Endothelial cell of umbilical vein (primary cell): Measurements from ENCODE around the gene SATB1. TPM values are rescaled to one million over a fixed set of nuclear protein-coding genes. Genes with fewer than 3 reads are reported as not detected.
"Not testable (repeated sequence)": the region's sequence is repeated elsewhere in the genome, so short reads cannot be mapped to it uniquely, and the experiment has no call there.

ENCODE experiments used
- BruUV-seq: library from RNA; stranded (reverse); fragments of 400-500 nt; replicated peaks from 2 replicates; lab custom pipeline; 2021; lab: Mats Ljungman, UMichigan
- CTCF ChIA-PET: fragments of 300-600, 350-600 bp; sonication (Branson Sonifier 250); formaldehyde crosslinking; loops from one replicate; lab custom pipeline; 2021; ENCODE audit warnings: antibody characterized with exemption, inconsistent platforms; lab: Charles Lee
- POLR2A ChIA-PET: fragments of 300-600, 350-600 bp; sonication (Branson Sonifier 250); formaldehyde crosslinking; loops from one replicate; lab custom pipeline; 2021; ENCODE audit warnings: antibody characterized with exemption, inconsistent platforms; lab: Charles Lee
- DNase-seq: peaks from one replicate; pipeline ENCODE4 v3.0.0-alpha.2; 2011; ENCODE audit warnings: low read depth, low spot score
- FAIRE-seq: peaks from 2 replicates; lab custom pipeline; 2011; peaks lifted over from hg19 to GRCh38; lab: Jason Lieb, UNC
- H2AFZ ChIP-seq: 2 replicates; pipeline ENCODE4 v1.6.0; 2012; ENCODE audit warnings: low read depth, low read length, control low read depth, inconsistent platforms
- H3K27ac ChIP-seq: 2 replicates; pipeline ENCODE4 v1.5.1; 2011; ENCODE audit warnings: low read depth, mild to moderate bottlenecking, control low read depth, low read length, moderate library complexity; ENCODE audit not compliant: insufficient read depth
- H3K27me3 ChIP-seq, 2 experiments: 2 replicates each; pipeline versions ENCODE4 v1.6.0 to v1.6.1; 2011; ENCODE audit warnings: low read length in 2 of 2, mixed read lengths in 1 of 2; ENCODE audit not compliant: control insufficient read depth in 2 of 2, insufficient read depth in 2 of 2
- H3K36me3 ChIP-seq, 2 experiments: 2 replicates in 1 of 2; 3 replicates in 1 of 2; pipeline ENCODE4 v1.5.1; 2011; ENCODE audit warnings: low read length in 2 of 2, mild to moderate bottlenecking in 1 of 2, moderate library complexity in 1 of 2; ENCODE audit not compliant: control insufficient read depth in 2 of 2, insufficient read depth in 2 of 2; ENCODE audit errors: extremely low read depth in 1 of 2
- H3K4me1 ChIP-seq: 3 replicates; pipeline ENCODE4 v1.5.1; 2011; ENCODE audit warnings: mild to moderate bottlenecking, low read length; ENCODE audit not compliant: control insufficient read depth, insufficient read depth; ENCODE audit errors: extremely low read depth
- H3K4me2 ChIP-seq: 2 replicates; pipeline ENCODE4 v1.6.1; 2011; ENCODE audit warnings: low read length, control low read depth, mixed read lengths; ENCODE audit not compliant: insufficient read depth
- H3K4me3 ChIP-seq, 3 experiments: fragments of 200-600 bp in 1 of 3; sonication (generic), shearing (Covaris generic) in 1 of 3; replicated peaks in 1 of 3; 2 replicates each; pipeline ENCODE4 v1.5.1; 2011 to 2016; ENCODE audit warnings: control low read depth in 3 of 3, low read length in 3 of 3, mild to moderate bottlenecking in 2 of 3, inconsistent platforms in 1 of 3, low read depth in 1 of 3, moderate library complexity in 1 of 3; ENCODE audit not compliant: insufficient read depth in 1 of 3
- H3K79me2 ChIP-seq: 2 replicates; pipeline ENCODE4 v1.6.0; 2012; ENCODE audit warnings: low read length, inconsistent platforms; ENCODE audit not compliant: control insufficient read depth, insufficient read depth
- H3K9ac ChIP-seq: replicated peaks from 2 replicates; pipeline ENCODE3; 2011; ENCODE audit warnings: low read length, control low read depth; ENCODE audit not compliant: insufficient read depth; ENCODE audit errors: extremely low read depth
- H3K9me1 ChIP-seq: replicated peaks from 3 replicates; pipeline ENCODE4 v1.6.0; 2011; ENCODE audit warnings: mild to moderate bottlenecking, low read length; ENCODE audit not compliant: control insufficient read depth, insufficient read depth; ENCODE audit errors: extremely low read depth
- H3K9me3 ChIP-seq: replicated peaks from 2 replicates; pipeline ENCODE4 v1.5.1; 2012; ENCODE audit warnings: low read length, inconsistent platforms; ENCODE audit not compliant: control insufficient read depth, insufficient read depth
- H4K20me1 ChIP-seq: replicated peaks from 2 replicates; pipeline ENCODE3; 2011; ENCODE audit warnings: mild to moderate bottlenecking, low read length; ENCODE audit not compliant: control insufficient read depth, insufficient read depth; ENCODE audit errors: extremely low read depth
- CTCF ChIP-seq, 2 donors: IDR thresholded peaks; 1 replicate in 1 of 2; 2 replicates in 1 of 2; pipeline ENCODE4 v1.5.1; 2011; ENCODE audit warnings: low read length in 2 of 2, mild to moderate bottlenecking in 2 of 2, moderate library complexity in 2 of 2, control low read depth in 1 of 2, inconsistent platforms in 1 of 2, low read depth in 1 of 2; ENCODE audit not compliant: insufficient read depth in 1 of 2; ENCODE audit errors: extremely low read depth in 1 of 2
- EZH2 ChIP-seq: IDR thresholded peaks from 2 replicates; pipeline ENCODE4 v1.6.1; 2012; ENCODE audit warnings: borderline replicate concordance, low read depth, mild to moderate bottlenecking, moderate library complexity, low read length, inconsistent platforms; ENCODE audit not compliant: severe bottlenecking
- FOS ChIP-seq: IDR thresholded peaks from 2 replicates; pipeline ENCODE4 v1.6.1; 2011; ENCODE audit warnings: mild to moderate bottlenecking, low read length, moderate library complexity, borderline replicate concordance; ENCODE audit not compliant: insufficient read depth
- GATA2 ChIP-seq: IDR thresholded peaks from 2 replicates; pipeline ENCODE4 v1.7.0; 2011; ENCODE audit warnings: low read depth, mild to moderate bottlenecking, moderate library complexity, mixed read lengths, low read length; ENCODE audit not compliant: insufficient read length, insufficient read depth
- JUN ChIP-seq: IDR thresholded peaks from 2 replicates; pipeline ENCODE4 v1.6.1; 2011; ENCODE audit warnings: borderline replicate concordance, low read depth; ENCODE audit not compliant: insufficient read length, insufficient read depth
- MAX ChIP-seq: IDR thresholded peaks from 2 replicates; pipeline ENCODE4 v1.6.1; 2011; ENCODE audit not compliant: insufficient read depth, insufficient read length
- MYC ChIP-seq: IDR thresholded peaks from one replicate; pipeline ENCODE4 v1.6.1; 2011; ENCODE audit warnings: mild to moderate bottlenecking, low read depth, low read length
- POLR2A ChIP-seq: IDR thresholded peaks from 2 replicates; pipeline ENCODE4 v1.6.1; 2012; ENCODE audit warnings: low read depth, mild to moderate bottlenecking, control low read depth, low read length
- POLR2AphosphoS5 ChIP-seq: IDR thresholded peaks from 2 replicates; pipeline ENCODE4 v1.6.1; 2012; ENCODE audit warnings: low read depth, mild to moderate bottlenecking, control low read depth, low read length, moderate library complexity; ENCODE audit not compliant: insufficient read depth
- dilution Hi-C: fragments of 300-500 bp; cut with MboI; formaldehyde crosslinking; loops from one replicate; pipeline ENCODE4 v1.15.0; 2019; ENCODE audit warnings: low sequenced_read_pairs; ENCODE audit not compliant: extremely low pct_ligation_motif_present
- intact Hi-C: fragments of 100-400 bp; cut with micrococcal nuclease; formaldehyde crosslinking; loops from one replicate; pipeline ENCODE4 v1.10.0; 2022
- polyA plus RNA-seq, 4 experiments: library from polyadenylated mRNA; depleted of rRNA in 3 of 4; stranded (reverse) in 3 of 4; unstranded in 1 of 4; fragments of >200 nt; gene quantifications; 2 replicates each; pipeline versions ENCODE4 v1.2.1 to v1.2.3, GENCODE V29; 2011 to 2012; ENCODE audit warnings: missing spikeins in 1 of 4
- total RNA-seq: library from RNA; stranded (reverse); gene quantifications from 2 replicates; pipeline ENCODE4 v1.2.3, GENCODE V29; 2021

SATB1 gene
- total and polyA plus RNA-seq, 2 donors (not counting 3 experiments of a cell fraction or from before 2014, with no cell fraction given) = 3.9 to 6.2 TPM

- CTCF ChIA-PET = no interaction called here
- dilution Hi-C loops = no loop called here
Observed at GRCh38 chr3:18454766-18455165, 29.6 kb upstream of the SATB1 start.

GRCh38 chr3:18449618-18450017 is 24.5 kb upstream of the SATB1 start:
- H3K4me3 ChIP-seq, H3K9me1 ChIP-seq, H3K36me3 ChIP-seq, H3K4me1 ChIP-seq, DNase-seq, H3K4me2 ChIP-seq, dilution Hi-C loops, H3K27ac ChIP-seq, POLR2A ChIA-PET, CTCF ChIA-PET, H3K9me3 ChIP-seq, H3K9ac ChIP-seq, H3K79me2 ChIP-seq, H2AFZ ChIP-seq, H4K20me1 ChIP-seq, intact Hi-C loops, FAIRE-seq, BruUV-seq: not testable (repeated sequence)
- H3K27me3 ChIP-seq = peaks cover 12 to 13% of the 10 kb centered on the region in 2 experiments

More at GRCh38 chr3:18454766-18455165, 29.6 kb upstream of the SATB1 start:
- no peaks in the 10 kb centered on the region for H3K9me1 ChIP-seq
- H3K9me3 ChIP-seq = no peaks in the 10 kb centered on the region
- H3K79me2 ChIP-seq = no peaks in the 10 kb centered on the region
- no peaks in the 10 kb centered on the region for H3K36me3 ChIP-seq
- no peak overlapping the region for H3K4me2 ChIP-seq
- no peak overlapping the region for H3K9ac ChIP-seq
- no peak for TF ChIP-seq MAX
- TF ChIP-seq GATA2 = no peak
- no peak for TF ChIP-seq POLR2AphosphoS5
- no peak for TF ChIP-seq POLR2A
- TF ChIP-seq JUN = no peak
- TF ChIP-seq FOS = no peak
- TF ChIP-seq EZH2 = no peak
- no peak for TF ChIP-seq MYC
- no peak for TF ChIP-seq CTCF (IDR thresholded peaks at IDR 0.05; ENCODE audit: extremely low read depth in 1 of 2, insufficient read depth in 1 of 2, low read depth in 1 of 2, low read length in 2 of 2)
- no peak for DNase-seq
- no peaks in the 10 kb centered on the region for H3K27me3 ChIP-seq
- no peak overlapping the region for H2AFZ ChIP-seq
- no TSS peak for BruUV-seq
- H4K20me1 ChIP-seq = no peaks in the 10 kb centered on the region
- POLR2A ChIA-PET = no interaction called here
- H3K27ac ChIP-seq = no peak overlapping the region
- no peak for FAIRE-seq
- intact Hi-C loops = no loop called here
- H3K4me3 ChIP-seq = no peak overlapping the region
- H3K4me1 ChIP-seq = no peaks in the 10 kb centered on the region
